CD4-positive, alpha-beta memory T cell (primary cell): Measurements from ENCODE around the gene DKC1. TPM values are rescaled to one million over a fixed set of nuclear protein-coding genes. Genes with fewer than 3 reads are reported as not detected.

Experiments
- CTCF ChIA-PET: fragments of 350-600 bp; sonication (Branson Sonifier 250); formaldehyde crosslinking; loops from one replicate; lab custom pipeline; 2021; ENCODE audit warnings: inconsistent platforms; ENCODE audit not compliant: partially characterized antibody; lab: Charles Lee
- POLR2A ChIA-PET: fragments of 350-600 bp; sonication (Branson Sonifier 250); formaldehyde crosslinking; loops from one replicate; lab custom pipeline; 2021; ENCODE audit not compliant: partially characterized antibody; lab: Charles Lee
- DNase-seq, 5 donors: peaks; one replicate each; pipeline versions ENCODE4 v3.0.0 to v3.0.0-alpha.2; 2020 to 2022; ENCODE audit warnings: mixed read lengths in 1 of 5
- H3K27ac ChIP-seq: one replicate; pipeline ENCODE4 v1.7.0; 2013; ENCODE audit warnings: low read depth, low read length
- H3K27me3 ChIP-seq: 2 replicates; pipeline ENCODE4 v1.7.0; 2013; ENCODE audit warnings: mild to moderate bottlenecking, low read length, moderate library complexity; ENCODE audit not compliant: insufficient read depth
- H3K36me3 ChIP-seq: 2 replicates; pipeline ENCODE4 v1.7.0; 2013; ENCODE audit warnings: mild to moderate bottlenecking, low read length, moderate library complexity; ENCODE audit not compliant: insufficient read depth
- H3K4me1 ChIP-seq: 2 replicates; pipeline ENCODE4 v1.7.0; 2013; ENCODE audit warnings: mild to moderate bottlenecking, low read length, moderate library complexity; ENCODE audit not compliant: insufficient read depth
- H3K4me3 ChIP-seq, 2 donors: one replicate each; pipeline ENCODE4 v1.7.0; 2013; ENCODE audit warnings: low read length in 2 of 2, mild to moderate bottlenecking in 1 of 2
- H3K9me3 ChIP-seq, 2 donors: one replicate each; pipeline ENCODE4 v1.7.0; 2013; ENCODE audit warnings: low read length in 2 of 2, control low read depth in 1 of 2; ENCODE audit not compliant: control insufficient read depth in 1 of 2
- H3K27ac Mint-ChIP-seq, 7 donors: one replicate each; pipeline ENCODE4 v1.8.0; 2020 to 2021; ENCODE audit warnings: mixed read lengths in 7 of 7, mild to moderate bottlenecking in 6 of 7, inconsistent platforms in 3 of 7, moderate library complexity in 3 of 7
- H3K27me3 Mint-ChIP-seq, 2 donors: one replicate each; pipeline ENCODE4 v1.8.0; 2020 to 2021; ENCODE audit warnings: mixed read lengths in 2 of 2
- H3K36me3 Mint-ChIP-seq, 2 donors: one replicate each; pipeline ENCODE4 v1.8.0; 2020 to 2021; ENCODE audit warnings: mixed read lengths in 2 of 2, inconsistent platforms in 1 of 2, mild to moderate bottlenecking in 1 of 2
- H3K4me1 Mint-ChIP-seq, 4 donors: one replicate each; pipeline ENCODE4 v1.8.0; 2020 to 2021; ENCODE audit warnings: mixed read lengths in 4 of 4, mild to moderate bottlenecking in 1 of 4
- H3K4me3 Mint-ChIP-seq, 8 donors: one replicate each; pipeline ENCODE4 v1.8.0; 2020 to 2021; ENCODE audit warnings: mixed read lengths in 8 of 8, mild to moderate bottlenecking in 7 of 8, moderate library complexity in 6 of 8, inconsistent platforms in 3 of 8
- H3K9me3 Mint-ChIP-seq, 8 donors: one replicate each; pipeline ENCODE4 v1.8.0; 2020 to 2021; ENCODE audit warnings: mixed read lengths in 8 of 8, mild to moderate bottlenecking in 5 of 8, inconsistent platforms in 3 of 8, moderate library complexity in 1 of 8
- intact Hi-C: fragments of 100-400 bp; cut with micrococcal nuclease; formaldehyde crosslinking; loops from one replicate; pipeline ENCODE4 v1.15.1; 2023
- polyA plus RNA-seq, 2 donors: library from polyadenylated mRNA; unstranded; fragments of 300-500 nt; fragmentation: Illumina TruSeq; gene quantifications; one replicate each; pipeline ENCODE4 v1.2.3, GENCODE V29; 2021
- total RNA-seq, 2 experiments: library from RNA; stranded (reverse); gene quantifications; one replicate each; pipeline ENCODE4 v1.2.3, GENCODE V29; 2021

DKC1 gene
- total and polyA plus RNA-seq, 4 experiments from 2014 or later = 30.4 to 63.9 (median 50.7) TPM

GRCh38 chrX:154729439-154729838, 33.2 kb upstream of the DKC1 start:
- H3K4me1 ChIP-seq = peaks cover 88% of the 10 kb centered on the region
- CTCF ChIA-PET = interaction anchor here (2.6 to 9.3 kb wide), 2 partner anchors 12 to 19 kb away, joined by 17 to 77 read pairs; partner anchors contain the start of gene GAB3

GRCh38 chrX:154730253-154730891, 32.3 kb upstream of the DKC1 start:
- POLR2A ChIA-PET = interaction anchor here (1.2 to 6.2 kb wide), 4 partner anchors 12 to 34 kb away, joined by 3 to 49 read pairs (median 22); partner anchors contain the start of gene GAB3
- CTCF ChIA-PET = interaction anchor here (4.9 to 9.3 kb wide), 2 partner anchors 12 to 18 kb away, joined by 29 to 77 read pairs; partner anchors contain the start of gene GAB3
- H3K36me3 ChIP-seq = no peaks in the 10 kb centered on the region
- H3K27me3 ChIP-seq = no peaks in the 10 kb centered on the region
- H3K4me1 ChIP-seq = peaks cover 88% of the 10 kb centered on the region
- no peak for DNase-seq
- Mint-ChIP-seq H3K27ac (peak overlapping the region in 5 of 7 donors; percentile 35 to 87 (median 86)), H3K4me1 (peaks cover 56 to 90% (median 76%) of the 10 kb centered on the region in 4 donors), H3K9me3 (peaks cover 0 to 1% (median 0%) of the 10 kb centered on the region in 8 donors), H3K36me3 (peaks cover 0 to 2% of the 10 kb centered on the region in 2 donors), H3K27me3 (no peaks in the 10 kb centered on the region), H3K4me3 (peak overlapping the region in 1 of 8 donors; percentile 85)
- H3K4me3 ChIP-seq = no peak overlapping the region
- no peaks in the 10 kb centered on the region for H3K9me3 ChIP-seq
- H3K27ac ChIP-seq = no peak overlapping the region
- intact Hi-C loops = no loop called here

More at GRCh38 chrX:154729439-154729838, 33.2 kb upstream of the DKC1 start:
- Histone ChIP-seq H3K9me3 (no peaks in the 10 kb centered on the region), H3K27me3 (no peaks in the 10 kb centered on the region), H3K4me3 (no peak overlapping the region), H3K36me3 (no peaks in the 10 kb centered on the region), H3K27ac (no peak overlapping the region)
- Mint-ChIP-seq H3K36me3 (peaks cover 0 to 2% of the 10 kb centered on the region in 2 donors), H3K27ac (peak overlapping the region in 6 of 7 donors; percentile 7 to 87 (median 56)), H3K27me3 (no peaks in the 10 kb centered on the region), H3K4me1 (peaks cover 57 to 90% (median 80%) of the 10 kb centered on the region in 4 donors), H3K4me3 (peak overlapping the region in 1 of 8 donors; percentile 7), H3K9me3 (peaks cover 0 to 1% (median 0%) of the 10 kb centered on the region in 8 donors)
- intact Hi-C loops = no loop called here
- no peak for DNase-seq
- POLR2A ChIA-PET = interaction anchor here (5.8 to 6.2 kb wide), 2 partner anchors 11 to 20 kb away, joined by 40 to 49 read pairs; partner anchors contain the start of gene GAB3

- Histone ChIP-seq H3K36me3 (no peaks in the 10 kb centered on the region), H3K27ac (peak overlapping the region; percentile 46), H3K9me3 (no peaks in the 10 kb centered on the region), H3K4me1 (peaks cover 88% of the 10 kb centered on the region), H3K4me3 (no peak overlapping the region), H3K27me3 (no peaks in the 10 kb centered on the region)
- DNase-seq = peak in 1 of 5 donors; percentile 48
- H3K36me3 Mint-ChIP-seq = peaks cover 0 to 2% of the 10 kb centered on the region in 2 donors
- intact Hi-C loops = no loop called here
- H3K4me3 Mint-ChIP-seq = peak overlapping the region in 5 of 8 donors; percentile 0 to 85 (median 13)
- H3K4me1 Mint-ChIP-seq = peaks cover 59 to 90% (median 76%) of the 10 kb centered on the region in 4 donors
- H3K27me3 Mint-ChIP-seq = no peaks in the 10 kb centered on the region
- POLR2A ChIA-PET = interaction anchor here (1.2 to 6.2 kb wide), 4 partner anchors 13 to 33 kb away, joined by 3 to 49 read pairs (median 22); partner anchors contain the start of gene GAB3
- peak overlapping the region; percentile 13 to 95 (median 87) for H3K27ac Mint-ChIP-seq
- H3K9me3 Mint-ChIP-seq = peaks cover 0 to 1% (median 0%) of the 10 kb centered on the region in 8 donors
- CTCF ChIA-PET = interaction anchor here (4.9 to 9.3 kb wide), 2 partner anchors 13 to 17 kb away, joined by 29 to 77 read pairs; partner anchors contain the start of gene GAB3
Measured at GRCh38 chrX:154731184-154731583, 31.5 kb upstream of the DKC1 start.

DNA sequence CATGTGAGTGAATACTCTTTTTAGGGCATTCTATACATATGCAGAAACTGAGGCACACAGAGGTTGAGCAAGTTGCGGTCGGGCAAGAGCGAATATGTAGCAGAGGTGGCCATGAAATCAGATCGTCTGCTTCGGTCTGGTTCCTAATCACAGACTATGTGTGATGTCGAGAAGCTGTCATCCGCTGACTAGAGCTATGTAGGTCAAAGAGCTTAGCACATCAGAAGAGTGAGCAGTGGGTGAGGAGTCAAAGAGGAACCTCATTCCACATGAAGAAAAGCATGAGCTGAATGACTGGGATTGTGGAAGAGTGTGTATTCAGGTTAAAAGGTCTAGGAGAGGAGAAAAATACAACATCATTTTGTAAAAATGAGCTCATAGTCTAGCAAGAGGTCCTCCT, 30.8 kb upstream of the DKC1 start:
- DNase-seq = peak in 2 of 5 donors; percentile 29 to 63
- H3K4me3 Mint-ChIP-seq = peak overlapping the region in 7 of 8 donors; percentile 12 to 85 (median 67)
- peaks cover 61 to 90% (median 75%) of the 10 kb centered on the region in 4 donors for H3K4me1 Mint-ChIP-seq
- intact Hi-C loops = no loop called here
- H3K27ac ChIP-seq = peak overlapping the region; percentile 46
- H3K9me3 ChIP-seq = no peaks in the 10 kb centered on the region
- H3K4me3 ChIP-seq = no peak overlapping the region
- peaks cover 0 to 1% (median 0%) of the 10 kb centered on the region in 8 donors for H3K9me3 Mint-ChIP-seq
- POLR2A ChIA-PET = interaction anchor here (1.0 to 6.2 kb wide), 4 partner anchors 14 to 30 kb away, joined by 3 to 49 read pairs (median 22); partner anchors contain the start of genes DKC1 and GAB3
- H3K27me3 ChIP-seq = no peaks in the 10 kb centered on the region
- CTCF ChIA-PET = interaction anchor here (0.6 to 9.3 kb wide), 4 partner anchors 11 to 109 kb away, joined by 3 to 77 read pairs (median 16); partner anchors contain the start of gene GAB3
- H3K4me1 ChIP-seq = peaks cover 88% of the 10 kb centered on the region
- H3K27ac Mint-ChIP-seq = peak overlapping the region; percentile 86 to 95 (median 90)
- no peaks in the 10 kb centered on the region for H3K36me3 ChIP-seq
- no peaks in the 10 kb centered on the region for H3K27me3 Mint-ChIP-seq
- peaks cover 0 to 2% of the 10 kb centered on the region in 2 donors for H3K36me3 Mint-ChIP-seq

- ChIA-PET POLR2A (interaction anchor here (1.0 to 6.2 kb wide), 4 partner anchors 14 to 30 kb away, joined by 3 to 49 read pairs (median 22); partner anchors contain the start of genes DKC1 and GAB3), CTCF (interaction anchor here (0.6 to 9.3 kb wide), 4 partner anchors 10 to 109 kb away, joined by 3 to 77 read pairs (median 16); partner anchors contain the start of gene GAB3)
- Histone ChIP-seq H3K36me3 (no peaks in the 10 kb centered on the region), H3K4me3 (no peak overlapping the region), H3K9me3 (no peaks in the 10 kb centered on the region), H3K4me1 (peaks cover 90% of the 10 kb centered on the region), H3K27ac (peak overlapping the region; percentile 46), H3K27me3 (no peaks in the 10 kb centered on the region)
- no peak for DNase-seq
- peaks cover 61 to 90% (median 76%) of the 10 kb centered on the region in 4 donors for H3K4me1 Mint-ChIP-seq
- H3K4me3 Mint-ChIP-seq = peak overlapping the region in 7 of 8 donors; percentile 58 to 85 (median 65)
- intact Hi-C loops = no loop called here
- H3K27me3 Mint-ChIP-seq = no peaks in the 10 kb centered on the region
- peaks cover 0 to 1% (median 0%) of the 10 kb centered on the region in 8 donors for H3K9me3 Mint-ChIP-seq
- H3K36me3 Mint-ChIP-seq = peaks cover 0 to 2% of the 10 kb centered on the region in 2 donors
- H3K27ac Mint-ChIP-seq = peak overlapping the region; percentile 83 to 95 (median 90)
Measured at GRCh38 chrX:154732421-154733065, 30.1 kb upstream of the DKC1 start.

GRCh38 chrX:154733066-154733425, 29.6 kb upstream of the DKC1 start:
- H3K27me3 Mint-ChIP-seq = no peaks in the 10 kb centered on the region
- H3K4me3 Mint-ChIP-seq = peak overlapping the region in 7 of 8 donors; percentile 58 to 85 (median 65)
- Histone ChIP-seq H3K27ac (peak overlapping the region; percentile 46), H3K4me3 (no peak overlapping the region), H3K4me1 (peaks cover 93% of the 10 kb centered on the region), H3K27me3 (no peaks in the 10 kb centered on the region), H3K9me3 (no peaks in the 10 kb centered on the region), H3K36me3 (no peaks in the 10 kb centered on the region)
- intact Hi-C loops = no loop called here
- no peak for DNase-seq
- H3K4me1 Mint-ChIP-seq = peaks cover 62 to 94% (median 78%) of the 10 kb centered on the region in 4 donors
- CTCF ChIA-PET = interaction anchor here (4.9 to 9.3 kb wide), 2 partner anchors 15 to 16 kb away, joined by 29 to 77 read pairs; partner anchors contain the start of gene GAB3
- peaks cover 0 to 1% (median 0%) of the 10 kb centered on the region in 8 donors for H3K9me3 Mint-ChIP-seq
- POLR2A ChIA-PET = interaction anchor here (2.3 to 6.2 kb wide), 3 partner anchors 8 to 16 kb away, joined by 10 to 49 read pairs (median 40); partner anchors contain the start of gene GAB3
- H3K36me3 Mint-ChIP-seq = peaks cover 0 to 2% of the 10 kb centered on the region in 2 donors
- peak overlapping the region; percentile 83 to 95 (median 90) for H3K27ac Mint-ChIP-seq
